GM12878 (cell line): ENCODE results near the gene AADAC.

Source experiments
- CREM ChIP-seq: IDR thresholded peaks from 2 replicates; pipeline ENCODE4 v1.6.1; 2014; ENCODE audit warnings: antibody characterized with exemption, low read depth
- GABPA ChIP-seq: IDR thresholded peaks from 2 replicates; pipeline ENCODE4 v1.6.1; 2014; ENCODE audit warnings: antibody characterized with exemption, low read depth, mild to moderate bottlenecking, inconsistent platforms
- GATAD2B ChIP-seq: fragments of 450-650 bp; conservative IDR thresholded peaks from 2 replicates; pipeline ENCODE4 v1.6.1; 2017; ENCODE audit warnings: low read depth, mild to moderate bottlenecking, moderate library complexity
- LARP7 ChIP-seq: fragments of 450-650 bp; IDR thresholded peaks from 2 replicates; pipeline ENCODE4 v1.6.1; 2017; ENCODE audit warnings: mild to moderate bottlenecking
- POLR2AphosphoS5 ChIP-seq: IDR thresholded peaks from 2 replicates; pipeline ENCODE4 v1.6.1; 2011; ENCODE audit warnings: mild to moderate bottlenecking, low read length, inconsistent platforms
- RCOR1 ChIP-seq: conservative IDR thresholded peaks from 2 replicates; pipeline ENCODE4 v1.6.1; 2012; ENCODE audit warnings: low read depth, low read length, improper control_type of control experiment
- SMC3 ChIP-seq: IDR thresholded peaks from 2 replicates; pipeline ENCODE4 v1.6.1; 2011; ENCODE audit warnings: low read length, improper control_type of control experiment, borderline replicate concordance
- SUZ12 ChIP-seq: fragments of 200-600 bp; sonication (generic); IDR thresholded peaks from one replicate; pipeline ENCODE4 v1.6.1; 2018; ENCODE audit warnings: antibody characterized with exemption, mild to moderate bottlenecking; ENCODE audit not compliant: unreplicated experiment
- TAF1 ChIP-seq: IDR thresholded peaks from 2 replicates; pipeline ENCODE4 v1.6.1; 2011; ENCODE audit warnings: mild to moderate bottlenecking, low read depth, low read length, borderline replicate concordance
- YY1 ChIP-seq: IDR thresholded peaks from 2 replicates; pipeline ENCODE4 v1.6.1; 2011; ENCODE audit warnings: low read depth, mild to moderate bottlenecking, low read length
- TF ChIP-seq, protein P1 (sequence below), 3 experiments: IDR thresholded peaks in 2 of 3; conservative IDR thresholded peaks in 1 of 3; 2 replicates each; pipeline ENCODE4 v1.5.1; 2011; ENCODE audit warnings: low read depth in 3 of 3, low read length in 3 of 3, mild to moderate bottlenecking in 3 of 3, control low read depth in 2 of 3, moderate library complexity in 2 of 3, inconsistent platforms in 1 of 3, mixed read lengths in 1 of 3; ENCODE audit not compliant: control insufficient read depth in 2 of 3, insufficient read depth in 1 of 3; ENCODE audit errors: extremely low read depth in 1 of 3
- TF ChIP-seq, protein P2 (sequence below): fragments of 450-650 bp; formaldehyde crosslinking; IDR thresholded peaks from 2 replicates; pipeline ENCODE4 v1.4.0; 2022; ENCODE audit warnings: mild to moderate bottlenecking, moderate library complexity
- TF ChIP-seq, protein P3 (sequence below): fragments of 450-650 bp; IDR thresholded peaks from 2 replicates; pipeline ENCODE4 v1.6.1; 2018; ENCODE audit warnings: borderline replicate concordance, mild to moderate bottlenecking; ENCODE audit not compliant: partially characterized antibody

DNA sequence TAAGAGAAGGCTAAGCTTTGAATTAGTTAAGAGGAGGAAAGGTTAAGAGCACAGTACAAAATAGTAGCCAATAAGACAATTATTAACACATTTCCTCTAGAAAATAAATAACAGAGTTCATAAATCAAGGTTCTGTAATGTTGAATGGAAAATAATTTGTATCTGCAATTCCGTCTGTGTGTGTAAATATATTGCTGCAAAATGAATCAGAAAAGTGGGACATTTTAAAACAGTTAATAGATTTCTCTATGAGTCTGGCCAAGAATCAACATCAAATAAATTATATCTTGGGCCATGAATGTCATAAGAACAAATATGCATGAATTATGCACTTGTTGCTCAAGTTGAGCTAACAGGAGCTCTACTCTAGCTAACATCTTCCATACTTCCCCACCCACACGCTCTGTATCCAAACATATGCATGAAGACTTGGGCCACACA, 45.3 kb downstream of the AADAC start:
- TF ChIP-seq, protein P1, sequence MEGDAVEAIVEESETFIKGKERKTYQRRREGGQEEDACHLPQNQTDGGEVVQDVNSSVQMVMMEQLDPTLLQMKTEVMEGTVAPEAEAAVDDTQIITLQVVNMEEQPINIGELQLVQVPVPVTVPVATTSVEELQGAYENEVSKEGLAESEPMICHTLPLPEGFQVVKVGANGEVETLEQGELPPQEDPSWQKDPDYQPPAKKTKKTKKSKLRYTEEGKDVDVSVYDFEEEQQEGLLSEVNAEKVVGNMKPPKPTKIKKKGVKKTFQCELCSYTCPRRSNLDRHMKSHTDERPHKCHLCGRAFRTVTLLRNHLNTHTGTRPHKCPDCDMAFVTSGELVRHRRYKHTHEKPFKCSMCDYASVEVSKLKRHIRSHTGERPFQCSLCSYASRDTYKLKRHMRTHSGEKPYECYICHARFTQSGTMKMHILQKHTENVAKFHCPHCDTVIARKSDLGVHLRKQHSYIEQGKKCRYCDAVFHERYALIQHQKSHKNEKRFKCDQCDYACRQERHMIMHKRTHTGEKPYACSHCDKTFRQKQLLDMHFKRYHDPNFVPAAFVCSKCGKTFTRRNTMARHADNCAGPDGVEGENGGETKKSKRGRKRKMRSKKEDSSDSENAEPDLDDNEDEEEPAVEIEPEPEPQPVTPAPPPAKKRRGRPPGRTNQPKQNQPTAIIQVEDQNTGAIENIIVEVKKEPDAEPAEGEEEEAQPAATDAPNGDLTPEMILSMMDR (IDR thresholded peaks at IDR 0.05 in 2 of 3, conservative IDR thresholded peaks at IDR 0.05 in 1 of 3; ENCODE audit: control insufficient read depth in 2 of 3, extremely low read depth in 1 of 3, insufficient read depth in 1 of 3, low read depth in 3 of 3, low read length in 3 of 3): no peak
- TF ChIP-seq, protein P2, sequence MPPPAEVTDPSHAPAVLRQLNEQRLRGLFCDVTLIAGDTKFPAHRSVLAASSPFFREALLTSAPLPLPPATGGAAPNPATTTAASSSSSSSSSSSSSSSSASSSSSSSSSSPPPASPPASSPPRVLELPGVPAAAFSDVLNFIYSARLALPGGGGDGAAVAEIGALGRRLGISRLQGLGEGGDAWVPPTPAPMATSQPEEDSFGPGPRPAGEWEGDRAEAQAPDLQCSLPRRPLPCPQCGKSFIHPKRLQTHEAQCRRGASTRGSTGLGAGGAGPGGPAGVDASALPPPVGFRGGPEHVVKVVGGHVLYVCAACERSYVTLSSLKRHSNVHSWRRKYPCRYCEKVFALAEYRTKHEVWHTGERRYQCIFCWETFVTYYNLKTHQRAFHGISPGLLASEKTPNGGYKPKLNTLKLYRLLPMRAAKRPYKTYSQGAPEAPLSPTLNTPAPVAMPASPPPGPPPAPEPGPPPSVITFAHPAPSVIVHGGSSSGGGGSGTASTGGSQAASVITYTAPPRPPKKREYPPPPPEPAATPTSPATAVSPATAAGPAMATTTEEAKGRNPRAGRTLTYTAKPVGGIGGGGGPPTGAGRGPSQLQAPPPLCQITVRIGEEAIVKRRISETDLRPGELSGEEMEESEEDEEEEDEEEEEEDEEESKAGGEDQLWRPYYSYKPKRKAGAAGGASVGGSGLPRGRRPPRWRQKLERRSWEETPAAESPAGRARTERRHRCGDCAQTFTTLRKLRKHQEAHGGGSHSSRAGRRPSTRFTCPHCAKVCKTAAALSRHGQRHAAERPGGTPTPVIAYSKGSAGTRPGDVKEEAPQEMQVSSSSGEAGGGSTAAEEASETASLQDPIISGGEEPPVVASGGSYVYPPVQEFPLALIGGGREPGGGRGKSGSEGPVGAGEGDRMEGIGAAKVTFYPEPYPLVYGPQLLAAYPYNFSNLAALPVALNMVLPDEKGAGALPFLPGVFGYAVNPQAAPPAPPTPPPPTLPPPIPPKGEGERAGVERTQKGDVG (CRISPR knock-in tag): no peak
- no peak for TF ChIP-seq TAF1
- TF ChIP-seq SMC3: no peak
- TF ChIP-seq YY1: no peak
- TF ChIP-seq GATAD2B: no peak
- TF ChIP-seq LARP7: no peak
- no peak for TF ChIP-seq POLR2AphosphoS5
- TF ChIP-seq SUZ12: no peak
- no peak for TF ChIP-seq RCOR1
- TF ChIP-seq GABPA: no peak
- TF ChIP-seq CREM: no peak
- TF ChIP-seq, protein P3, sequence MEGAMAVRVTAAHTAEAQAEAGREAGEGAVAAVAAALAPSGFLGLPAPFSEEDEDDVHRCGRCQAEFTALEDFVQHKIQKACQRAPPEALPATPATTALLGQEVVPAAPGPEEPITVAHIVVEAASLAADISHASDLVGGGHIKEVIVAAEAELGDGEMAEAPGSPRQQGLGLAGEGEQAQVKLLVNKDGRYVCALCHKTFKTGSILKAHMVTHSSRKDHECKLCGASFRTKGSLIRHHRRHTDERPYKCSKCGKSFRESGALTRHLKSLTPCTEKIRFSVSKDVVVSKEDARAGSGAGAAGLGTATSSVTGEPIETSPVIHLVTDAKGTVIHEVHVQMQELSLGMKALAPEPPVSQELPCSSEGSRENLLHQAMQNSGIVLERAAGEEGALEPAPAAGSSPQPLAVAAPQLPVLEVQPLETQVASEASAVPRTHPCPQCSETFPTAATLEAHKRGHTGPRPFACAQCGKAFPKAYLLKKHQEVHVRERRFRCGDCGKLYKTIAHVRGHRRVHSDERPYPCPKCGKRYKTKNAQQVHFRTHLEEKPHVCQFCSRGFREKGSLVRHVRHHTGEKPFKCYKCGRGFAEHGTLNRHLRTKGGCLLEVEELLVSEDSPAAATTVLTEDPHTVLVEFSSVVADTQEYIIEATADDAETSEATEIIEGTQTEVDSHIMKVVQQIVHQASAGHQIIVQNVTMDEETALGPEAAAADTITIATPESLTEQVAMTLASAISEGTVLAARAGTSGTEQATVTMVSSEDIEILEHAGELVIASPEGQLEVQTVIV: no peak
